PC-9 (cell line): ENCODE data around the gene IFTAP.

Experiments
- EZH2 ChIP-seq: fragments of 200-600 bp; sonication (generic); IDR thresholded peaks from 2 replicates; pipeline ENCODE4 v1.8.0; 2017; ENCODE audit warnings: antibody characterized with exemption, low read depth
- TF ChIP-seq, protein P1 (sequence below): fragments of 200-600 bp; sonication (generic); conservative IDR thresholded peaks from 2 replicates; pipeline ENCODE4 v1.6.1; 2017; ENCODE audit warnings: mixed run types, antibody characterized with exemption, mild to moderate bottlenecking, moderate library complexity

DNA sequence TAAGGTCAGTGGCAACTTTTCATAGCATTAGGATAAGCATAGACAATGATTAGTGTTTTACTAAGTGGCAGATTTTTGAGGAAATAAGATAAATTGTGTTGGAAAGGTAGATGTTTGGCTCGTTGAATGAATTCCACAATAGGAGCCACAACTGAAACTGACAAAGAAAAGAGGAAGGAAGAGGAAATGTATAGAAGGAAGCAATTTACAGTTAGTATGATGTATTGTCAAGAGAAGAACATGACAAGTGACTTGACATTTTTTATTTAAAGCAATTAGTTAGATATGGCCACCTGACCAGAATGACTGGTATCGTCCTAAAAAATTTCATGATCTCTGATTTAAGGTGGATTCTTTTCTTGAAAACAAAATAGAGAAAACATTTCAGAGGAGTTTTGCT, 6.9 kb downstream of the IFTAP start:
- no peak for TF ChIP-seq EZH2
- TF ChIP-seq, protein P1, sequence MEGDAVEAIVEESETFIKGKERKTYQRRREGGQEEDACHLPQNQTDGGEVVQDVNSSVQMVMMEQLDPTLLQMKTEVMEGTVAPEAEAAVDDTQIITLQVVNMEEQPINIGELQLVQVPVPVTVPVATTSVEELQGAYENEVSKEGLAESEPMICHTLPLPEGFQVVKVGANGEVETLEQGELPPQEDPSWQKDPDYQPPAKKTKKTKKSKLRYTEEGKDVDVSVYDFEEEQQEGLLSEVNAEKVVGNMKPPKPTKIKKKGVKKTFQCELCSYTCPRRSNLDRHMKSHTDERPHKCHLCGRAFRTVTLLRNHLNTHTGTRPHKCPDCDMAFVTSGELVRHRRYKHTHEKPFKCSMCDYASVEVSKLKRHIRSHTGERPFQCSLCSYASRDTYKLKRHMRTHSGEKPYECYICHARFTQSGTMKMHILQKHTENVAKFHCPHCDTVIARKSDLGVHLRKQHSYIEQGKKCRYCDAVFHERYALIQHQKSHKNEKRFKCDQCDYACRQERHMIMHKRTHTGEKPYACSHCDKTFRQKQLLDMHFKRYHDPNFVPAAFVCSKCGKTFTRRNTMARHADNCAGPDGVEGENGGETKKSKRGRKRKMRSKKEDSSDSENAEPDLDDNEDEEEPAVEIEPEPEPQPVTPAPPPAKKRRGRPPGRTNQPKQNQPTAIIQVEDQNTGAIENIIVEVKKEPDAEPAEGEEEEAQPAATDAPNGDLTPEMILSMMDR, result no peak
